Measurements from ENCODE around the gene HNF1B. TPM values are rescaled to one million over a fixed set of nuclear protein-coding genes. Genes with fewer than 3 reads are reported as not detected.

The HNF1B gene
- total RNA-seq, 2 experiments from 2014 or later = not detected

GRCh38 chr17:37718324-37719048 is 26.4 kb downstream of the HNF1B start:
- H3K27me3 Mint-ChIP-seq = peaks cover 28% of the 10 kb centered on the region
- POLR2A ChIA-PET = no interaction called here
- Histone ChIP-seq H3K27me3 (ENCODE audit: control insufficient read depth in 1 of 2, insufficient read depth in 2 of 2, low read length in 2 of 2) (peaks cover 7 to 16% of the 10 kb centered on the region in 2 experiments), H3K9me3 (ENCODE audit: control insufficient read depth in 1 of 2, insufficient read depth in 1 of 2, low read length in 2 of 2) (no peaks in the 10 kb centered on the region), H3K36me3 (ENCODE audit: insufficient read depth, low read length) (no peaks in the 10 kb centered on the region), H3K4me3 (ENCODE audit: low read length) (no peak overlapping the region), H3K4me1 (ENCODE audit: insufficient read depth, low read length) (peaks cover 2% of the 10 kb centered on the region), H3K27ac (ENCODE audit: low read depth in 1 of 2, low read length in 2 of 2) (no peak overlapping the region)
- no peak overlapping the region for H3K27ac Mint-ChIP-seq
- no peak for TF ChIP-seq CTCF (IDR thresholded peaks at IDR 0.05)
- intact Hi-C loops (cut with DNase I, micrococcal nuclease) = no loop called here
- ATAC-seq (ENCODE audit: poor library complexity) (no peak), DNase-seq (no peak)
- H3K9me3 Mint-ChIP-seq = no peaks in the 10 kb centered on the region
- H3K4me1 Mint-ChIP-seq (ENCODE audit: low read depth) = no peaks in the 10 kb centered on the region
- no peaks in the 10 kb centered on the region for H3K36me3 Mint-ChIP-seq (ENCODE audit: low read depth)
- no peak overlapping the region for H3K4me3 Mint-ChIP-seq
- CTCF ChIA-PET = no interaction called here

GRCh38 chr17:37717627-37718323 is 27.1 kb downstream of the HNF1B start:
- intact Hi-C loops (cut with DNase I, micrococcal nuclease) = no loop called here
- Mint-ChIP-seq H3K4me1 (ENCODE audit: low read depth) (no peaks in the 10 kb centered on the region), H3K27ac (no peak overlapping the region), H3K9me3 (no peaks in the 10 kb centered on the region), H3K36me3 (ENCODE audit: low read depth) (no peaks in the 10 kb centered on the region), H3K27me3 (peaks cover 31% of the 10 kb centered on the region), H3K4me3 (no peak overlapping the region)
- DNase-seq = no peak
- Histone ChIP-seq H3K4me3 (ENCODE audit: low read length) (no peak overlapping the region), H3K27me3 (ENCODE audit: control insufficient read depth in 1 of 2, insufficient read depth in 2 of 2, low read length in 2 of 2) (peaks cover 7 to 23% of the 10 kb centered on the region in 2 experiments), H3K9me3 (ENCODE audit: control insufficient read depth in 1 of 2, insufficient read depth in 1 of 2, low read length in 2 of 2) (no peaks in the 10 kb centered on the region), H3K4me1 (ENCODE audit: insufficient read depth, low read length) (peaks cover 2% of the 10 kb centered on the region), H3K27ac (ENCODE audit: low read depth in 1 of 2, low read length in 2 of 2) (no peak overlapping the region), H3K36me3 (ENCODE audit: insufficient read depth, low read length) (no peaks in the 10 kb centered on the region)
- ATAC-seq (ENCODE audit: poor library complexity) = no peak
- ChIA-PET POLR2A (no interaction called here), CTCF (no interaction called here)
- TF ChIP-seq CTCF (IDR thresholded peaks at IDR 0.05) = no peak

DNA sequence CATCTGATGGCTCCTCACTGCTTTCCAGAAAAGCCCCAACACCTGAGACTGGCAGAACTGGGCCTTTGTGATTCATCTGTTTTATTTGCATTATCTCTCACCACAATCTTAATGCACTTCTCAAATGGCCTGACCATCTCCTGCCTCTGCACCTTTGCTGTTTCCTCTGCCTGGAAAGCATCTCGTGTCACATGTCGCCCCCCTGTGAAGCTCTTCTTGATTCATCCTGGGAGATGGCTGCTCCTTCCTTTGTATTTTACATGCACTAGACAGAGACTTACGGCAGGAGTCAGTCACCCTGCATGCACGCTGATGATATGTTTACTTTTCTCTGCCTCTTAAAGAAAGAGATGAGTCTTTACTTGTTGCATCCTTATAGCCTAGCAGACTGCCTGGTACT is 30.0 kb downstream of the HNF1B start:
- H3K9me3 Mint-ChIP-seq = no peaks in the 10 kb centered on the region
- no peak overlapping the region for H3K4me3 ChIP-seq (ENCODE audit: low read length)
- H3K27ac ChIP-seq (ENCODE audit: low read depth in 1 of 2, low read length in 2 of 2) = no peak overlapping the region
- ChIA-PET POLR2A (no interaction called here), CTCF (no interaction called here)
- no peaks in the 10 kb centered on the region for H3K36me3 Mint-ChIP-seq (ENCODE audit: low read depth)
- no peaks in the 10 kb centered on the region for H3K4me1 Mint-ChIP-seq (ENCODE audit: low read depth)
- H3K27ac Mint-ChIP-seq = no peak overlapping the region
- no peaks in the 10 kb centered on the region for H3K36me3 ChIP-seq (ENCODE audit: insufficient read depth, low read length)
- no peaks in the 10 kb centered on the region for H3K4me1 ChIP-seq (ENCODE audit: insufficient read depth, low read length)
- intact Hi-C loops (cut with DNase I, micrococcal nuclease) = no loop called here
- peaks cover 46% of the 10 kb centered on the region for H3K27me3 Mint-ChIP-seq
- TF ChIP-seq CTCF (IDR thresholded peaks at IDR 0.05) = no peak
- DNase-seq (no peak), ATAC-seq (ENCODE audit: poor library complexity) (no peak)
- H3K9me3 ChIP-seq (ENCODE audit: control insufficient read depth in 1 of 2, insufficient read depth in 1 of 2, low read length in 2 of 2) = no peaks in the 10 kb centered on the region
- H3K4me3 Mint-ChIP-seq = no peak overlapping the region
- peaks cover 3 to 26% of the 10 kb centered on the region in 2 experiments for H3K27me3 ChIP-seq (ENCODE audit: control insufficient read depth in 1 of 2, insufficient read depth in 2 of 2, low read length in 2 of 2)
